ENCODE data around the gene BCAN. TPM values are rescaled to one million over a fixed set of nuclear protein-coding genes. Genes with fewer than 3 reads are reported as not detected.
A peak's percentile ranks its signal among the peaks of the same experiment; 100 is the strongest.

BCAN gene
- total RNA-seq, 1 experiment from 2014 or later, result 3.6 TPM

- no peak for TF ChIP-seq PREB (CRISPR knock-in tag; IDR thresholded peaks at IDR 0.05; ENCODE audit: borderline replicate concordance)
- no peak for TF ChIP-seq GRHL2 (CRISPR knock-in tag; IDR thresholded peaks at IDR 0.05; ENCODE audit: insufficient replicate concordance, severe bottlenecking)
- 0 out of 2 replicates have a peak, but pooled peaks have one; percentile 14 for TF ChIP-seq ZNF423 (CRISPR knock-in tag; IDR thresholded peaks at IDR 0.05)
- peak; percentile 92 for TF ChIP-seq MYBL2 (CRISPR knock-in tag; IDR thresholded peaks at IDR 0.05)
- no peak for TF ChIP-seq GTF2I (CRISPR knock-in tag; conservative IDR thresholded peaks at IDR 0.05)
- TF ChIP-seq NFE2L1 (CRISPR knock-in tag; IDR thresholded peaks at IDR 0.05), result peak; percentile 88
- TF ChIP-seq ZNF512 (CRISPR knock-in tag; IDR thresholded peaks at IDR 0.05; ENCODE audit: borderline replicate concordance), result peak; percentile 24; the same call in 1 of the 2 replicates
- no peak for TF ChIP-seq ZMAT4 (CRISPR knock-in tag; IDR thresholded peaks at IDR 0.05)
- TF ChIP-seq ZNF317 (CRISPR knock-in tag; IDR thresholded peaks at IDR 0.05; ENCODE audit: borderline replicate concordance, low read depth), result no peak; the same call in 1 of the 2 replicates
- no peak; the same call in 1 of the 2 replicates for TF ChIP-seq ZBTB43 (CRISPR knock-in tag; IDR thresholded peaks at IDR 0.05)
- TF ChIP-seq AFF4 (CRISPR knock-in tag; IDR thresholded peaks at IDR 0.05; ENCODE audit: borderline replicate concordance), result no peak
- no peak for TF ChIP-seq ZNF263 (CRISPR knock-in tag; IDR thresholded peaks at IDR 0.05; ENCODE audit: low read depth)
- peak; percentile 46 for TF ChIP-seq NFYB (CRISPR knock-in tag; conservative IDR thresholded peaks at IDR 0.05; ENCODE audit: low read depth)
- TF ChIP-seq ZNF138 (CRISPR knock-in tag; conservative IDR thresholded peaks at IDR 0.05), result no peak
- peak; percentile 75; the same call in 1 of the 2 replicates for TF ChIP-seq SMAD4 (CRISPR knock-in tag; IDR thresholded peaks at IDR 0.05)
- peak; percentile 98 for TF ChIP-seq FOXP1 (CRISPR knock-in tag; IDR thresholded peaks at IDR 0.05; ENCODE audit: borderline replicate concordance)
- TF ChIP-seq NR3C1 (CRISPR knock-in tag; conservative IDR thresholded peaks at IDR 0.05; ENCODE audit: low read depth), result no peak
- no peak for TF ChIP-seq NFATC4 (CRISPR knock-in tag; IDR thresholded peaks at IDR 0.05)
- no peak; the same call in 1 of the 2 replicates for TF ChIP-seq KAT7 (CRISPR knock-in tag; IDR thresholded peaks at IDR 0.05; ENCODE audit: borderline replicate concordance)
- TF ChIP-seq TEAD1 (CRISPR knock-in tag; IDR thresholded peaks at IDR 0.05), result no peak
- TF ChIP-seq CREM (CRISPR knock-in tag; IDR thresholded peaks at IDR 0.05), result no peak
- peak; percentile 84 for TF ChIP-seq TCF7 (CRISPR knock-in tag; IDR thresholded peaks at IDR 0.05; ENCODE audit: low read depth)
- no peak for TF ChIP-seq ZSCAN18 (CRISPR knock-in tag; IDR thresholded peaks at IDR 0.05)
- peak; percentile 81; the same call in 1 of the 2 replicates for TF ChIP-seq E2F4 (CRISPR knock-in tag; IDR thresholded peaks at IDR 0.05; ENCODE audit: borderline replicate concordance, low read depth)
- TF ChIP-seq MLX (CRISPR knock-in tag; IDR thresholded peaks at IDR 0.05), result no peak
Measured at GRCh38 chr1:156676820-156677615, 35.1 kb downstream of the BCAN start, which contains the start of gene NES (continued).
